ENCODE results near the gene RELL1.

The RELL1 gene

DNA sequence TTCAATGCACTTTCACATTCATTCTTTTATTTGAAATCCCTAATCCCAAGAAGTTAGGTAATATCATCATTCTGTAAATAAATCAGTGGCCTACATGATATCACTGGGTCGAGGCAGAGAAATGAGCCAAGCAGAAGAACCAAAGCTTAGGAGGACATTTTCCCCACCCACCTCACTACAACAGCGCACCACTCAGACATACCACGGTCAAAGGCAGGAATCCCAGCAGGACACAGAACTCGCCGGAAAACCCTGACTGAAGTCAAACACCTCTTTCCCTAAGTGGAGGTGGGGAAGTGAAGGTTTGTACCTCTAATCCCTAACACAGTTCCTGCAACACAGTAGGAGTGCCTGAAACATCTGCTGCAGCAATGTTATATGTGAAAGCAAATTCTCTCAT is 21.5 kb downstream of the RELL1 start:
- in situ Hi-C loops (cut with HindIII; ENCODE audit: low sequenced_read_pairs): no loop called here
- H3K4me3 ChIP-seq (ENCODE audit: low read depth, low read length): no peak overlapping the region
- DNase-seq (ENCODE audit: low read depth): no peak
- TF ChIP-seq, protein P1, sequence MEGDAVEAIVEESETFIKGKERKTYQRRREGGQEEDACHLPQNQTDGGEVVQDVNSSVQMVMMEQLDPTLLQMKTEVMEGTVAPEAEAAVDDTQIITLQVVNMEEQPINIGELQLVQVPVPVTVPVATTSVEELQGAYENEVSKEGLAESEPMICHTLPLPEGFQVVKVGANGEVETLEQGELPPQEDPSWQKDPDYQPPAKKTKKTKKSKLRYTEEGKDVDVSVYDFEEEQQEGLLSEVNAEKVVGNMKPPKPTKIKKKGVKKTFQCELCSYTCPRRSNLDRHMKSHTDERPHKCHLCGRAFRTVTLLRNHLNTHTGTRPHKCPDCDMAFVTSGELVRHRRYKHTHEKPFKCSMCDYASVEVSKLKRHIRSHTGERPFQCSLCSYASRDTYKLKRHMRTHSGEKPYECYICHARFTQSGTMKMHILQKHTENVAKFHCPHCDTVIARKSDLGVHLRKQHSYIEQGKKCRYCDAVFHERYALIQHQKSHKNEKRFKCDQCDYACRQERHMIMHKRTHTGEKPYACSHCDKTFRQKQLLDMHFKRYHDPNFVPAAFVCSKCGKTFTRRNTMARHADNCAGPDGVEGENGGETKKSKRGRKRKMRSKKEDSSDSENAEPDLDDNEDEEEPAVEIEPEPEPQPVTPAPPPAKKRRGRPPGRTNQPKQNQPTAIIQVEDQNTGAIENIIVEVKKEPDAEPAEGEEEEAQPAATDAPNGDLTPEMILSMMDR (IDR thresholded peaks at IDR 0.05; ENCODE audit: low read depth, low read length, missing control alignments): no peak

DNA sequence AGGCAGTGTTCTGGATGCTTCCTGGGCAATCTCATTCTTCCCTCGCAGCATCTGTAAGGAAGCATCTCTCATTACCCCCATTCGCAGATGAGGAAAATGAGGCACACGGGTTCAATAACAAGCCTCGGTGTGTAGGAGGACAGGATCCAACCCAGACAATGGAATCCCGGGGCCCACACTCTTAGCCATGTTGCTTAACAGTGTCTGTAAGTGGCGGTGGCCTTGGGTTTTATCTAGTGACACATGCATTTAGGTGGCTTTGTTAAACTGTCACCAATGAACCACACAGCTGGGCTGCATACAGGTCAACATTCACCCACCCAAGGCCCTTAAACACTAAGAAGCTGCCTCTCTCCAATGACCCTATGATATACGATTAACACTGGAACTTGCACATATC is 22.6 kb downstream of the RELL1 start:
- no peak for DNase-seq (ENCODE audit: low read depth)
- TF ChIP-seq, protein P1 (IDR thresholded peaks at IDR 0.05; ENCODE audit: low read depth, low read length, missing control alignments): no peak
- H3K4me3 ChIP-seq (ENCODE audit: low read depth, low read length): no peak overlapping the region
- in situ Hi-C loops (cut with HindIII; ENCODE audit: low sequenced_read_pairs): no loop called here

DNA sequence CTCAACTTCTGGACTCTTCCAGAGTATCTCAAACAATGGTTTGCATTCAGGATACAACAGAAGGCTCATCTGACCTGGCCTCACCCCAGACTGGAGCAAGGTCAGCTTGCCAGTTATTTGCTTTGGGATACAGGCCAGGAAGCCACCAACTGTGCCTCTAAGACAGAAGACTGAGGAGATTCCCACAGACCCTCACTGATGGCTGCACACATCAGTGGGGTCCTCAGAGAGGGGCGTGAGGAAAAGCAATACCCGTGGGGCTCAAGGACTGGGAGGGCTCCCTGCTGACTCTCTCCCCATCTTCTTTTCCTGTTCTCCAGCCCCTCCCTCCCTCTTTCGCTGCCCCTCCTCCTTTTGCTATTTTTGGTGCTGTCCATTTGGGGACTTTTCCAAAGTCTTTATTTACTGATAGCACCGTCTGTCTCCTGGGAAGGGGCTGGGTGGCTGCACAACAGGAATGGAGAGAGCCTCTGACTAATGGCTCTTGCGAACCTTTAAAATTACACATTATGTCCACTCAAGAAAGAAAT is 23.2 kb downstream of the RELL1 start:
- no peak overlapping the region for H3K4me3 ChIP-seq (ENCODE audit: low read depth, low read length)
- DNase-seq (ENCODE audit: low read depth): no peak
- TF ChIP-seq, protein P1 (IDR thresholded peaks at IDR 0.05; ENCODE audit: low read depth, low read length, missing control alignments): no peak
- in situ Hi-C loops (cut with HindIII; ENCODE audit: low sequenced_read_pairs): no loop called here

DNA sequence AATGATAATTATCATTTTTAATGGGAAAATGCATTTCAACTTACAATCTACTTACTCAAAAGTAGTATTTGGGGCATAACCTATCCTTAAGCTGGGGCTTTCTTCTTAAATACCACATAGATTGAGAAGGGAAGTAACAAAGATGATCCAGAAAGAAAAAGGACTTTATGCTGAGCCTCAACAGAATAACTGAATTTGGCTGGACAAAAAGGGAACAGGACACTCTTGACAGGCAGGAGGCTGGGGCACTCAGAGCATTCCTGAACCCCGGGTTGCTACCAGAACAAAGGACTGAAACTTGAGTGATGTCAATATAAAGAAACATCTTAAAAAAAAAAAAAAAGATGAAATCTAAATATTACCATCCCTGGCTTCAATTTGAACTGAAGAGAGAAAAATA is 23.9 kb downstream of the RELL1 start:
- TF ChIP-seq, protein P1 (IDR thresholded peaks at IDR 0.05; ENCODE audit: low read depth, low read length, missing control alignments): no peak
- no peak overlapping the region for H3K4me3 ChIP-seq (ENCODE audit: low read depth, low read length)
- no peak for DNase-seq (ENCODE audit: low read depth)
- in situ Hi-C loops (cut with HindIII; ENCODE audit: low sequenced_read_pairs): no loop called here

DNA sequence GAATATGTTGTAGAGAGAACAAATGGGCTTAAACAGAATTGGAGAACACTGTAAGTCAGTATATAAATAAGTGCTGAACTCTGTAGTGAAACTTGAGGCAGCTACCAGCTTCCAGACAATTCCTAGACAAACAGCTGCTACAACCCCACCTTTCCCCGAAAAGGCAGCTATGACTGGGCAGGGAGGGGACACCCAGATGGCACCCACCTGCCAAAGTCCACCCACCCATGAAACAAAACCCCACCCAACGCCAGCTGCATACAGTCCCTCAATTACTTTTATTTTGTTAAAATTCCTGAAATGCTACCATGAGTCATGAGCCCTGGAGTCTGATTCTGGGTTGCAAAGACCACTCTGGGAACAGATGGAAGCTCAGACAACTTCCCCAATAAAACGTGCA is 24.4 kb downstream of the RELL1 start:
- TF ChIP-seq, protein P1 (IDR thresholded peaks at IDR 0.05; ENCODE audit: low read depth, low read length, missing control alignments): no peak
- H3K4me3 ChIP-seq (ENCODE audit: low read depth, low read length): no peak overlapping the region
- DNase-seq (ENCODE audit: low read depth): no peak
- in situ Hi-C loops (cut with HindIII; ENCODE audit: low sequenced_read_pairs): no loop called here

DNA sequence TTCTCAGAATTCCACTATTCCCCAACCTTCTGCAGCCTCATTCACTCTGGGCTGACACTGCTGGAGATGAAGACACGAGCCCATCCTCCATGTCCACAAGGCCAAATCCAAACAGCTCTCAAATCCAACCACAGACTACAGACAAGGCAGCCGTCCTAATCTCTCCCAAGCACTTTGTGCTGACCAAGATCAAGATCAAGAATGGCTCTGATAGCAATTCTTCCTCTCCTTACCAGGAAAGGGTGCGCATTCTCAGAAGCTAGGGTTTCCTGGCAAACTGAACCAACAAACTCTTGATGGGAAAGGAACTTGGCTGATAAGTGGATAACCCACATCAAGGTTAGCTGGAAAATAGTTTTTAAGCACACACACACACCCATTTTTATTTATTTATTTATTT is 26.5 kb downstream of the RELL1 start:
- TF ChIP-seq, protein P1 (IDR thresholded peaks at IDR 0.05; ENCODE audit: low read depth, low read length, missing control alignments): no peak
- in situ Hi-C loops (cut with HindIII; ENCODE audit: low sequenced_read_pairs): no loop called here
- no peak for DNase-seq (ENCODE audit: low read depth)
- no peak overlapping the region for H3K4me3 ChIP-seq (ENCODE audit: low read depth, low read length)

DNA sequence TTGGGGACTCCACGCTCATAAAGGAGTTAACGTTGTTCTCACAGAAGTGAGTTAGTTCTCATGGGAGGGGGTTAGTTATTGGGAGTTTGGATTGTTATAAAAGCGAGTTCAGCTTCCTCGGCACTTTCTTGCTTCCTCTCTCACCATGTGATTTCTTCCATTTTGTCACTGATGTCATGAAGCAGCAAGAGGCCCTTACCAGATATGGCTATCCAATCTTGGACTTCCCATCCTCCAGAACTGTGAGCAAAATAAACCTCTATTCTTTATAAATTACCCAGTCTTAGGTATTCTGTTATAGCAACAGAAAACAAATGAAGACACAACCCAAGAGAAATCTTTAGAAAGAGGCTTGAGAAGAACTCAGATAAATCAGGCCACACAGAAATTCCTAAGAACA is 29.5 kb downstream of the RELL1 start:
- no peak for DNase-seq (ENCODE audit: low read depth)
- H3K4me3 ChIP-seq (ENCODE audit: low read depth, low read length): no peak overlapping the region
- in situ Hi-C loops (cut with HindIII; ENCODE audit: low sequenced_read_pairs): no loop called here
- TF ChIP-seq, protein P1 (IDR thresholded peaks at IDR 0.05; ENCODE audit: low read depth, low read length, missing control alignments): no peak
